Measurements from ENCODE around the gene CCSER1.

- TF ChIP-seq CTCF (IDR thresholded peaks at IDR 0.05; ENCODE audit: low read depth, low read length, poor library complexity, severe bottlenecking) (no peak), EZH2phosphoT487 (IDR thresholded peaks at IDR 0.05; ENCODE audit: borderline replicate concordance, low read length) (no peak)
Observed at GRCh38 chr4:90245837-90246236, 118.6 kb downstream of the CCSER1 start.
